Sigmoid colon (tissue), 4 donors: ENCODE measurements around the gene SCMH1.

ENCODE experiments used
- CTCF ChIP-seq, 4 experiments: fragments of 450-650 bp in 3 of 4; fragments of 200-600 bp in 1 of 4; IDR thresholded peaks; one replicate each; pipeline ENCODE4 v1.5.1; 2016 to 2019; ENCODE audit warnings: antibody characterized with exemption in 4 of 4, mild to moderate bottlenecking in 3 of 4, moderate library complexity in 2 of 4
- POLR2A ChIP-seq, 2 donors: fragments of 450-650 bp; IDR thresholded peaks; one replicate each; pipeline ENCODE4 v1.6.1; 2016; ENCODE audit warnings: antibody characterized with exemption in 2 of 2, mild to moderate bottlenecking in 2 of 2, moderate library complexity in 2 of 2
- POLR2AphosphoS5 ChIP-seq, 4 donors: sonication (generic); formaldehyde crosslinking; IDR thresholded peaks; one replicate each; pipeline ENCODE4 v1.6.1; 2017; ENCODE audit warnings: antibody characterized with exemption in 4 of 4

DNA sequence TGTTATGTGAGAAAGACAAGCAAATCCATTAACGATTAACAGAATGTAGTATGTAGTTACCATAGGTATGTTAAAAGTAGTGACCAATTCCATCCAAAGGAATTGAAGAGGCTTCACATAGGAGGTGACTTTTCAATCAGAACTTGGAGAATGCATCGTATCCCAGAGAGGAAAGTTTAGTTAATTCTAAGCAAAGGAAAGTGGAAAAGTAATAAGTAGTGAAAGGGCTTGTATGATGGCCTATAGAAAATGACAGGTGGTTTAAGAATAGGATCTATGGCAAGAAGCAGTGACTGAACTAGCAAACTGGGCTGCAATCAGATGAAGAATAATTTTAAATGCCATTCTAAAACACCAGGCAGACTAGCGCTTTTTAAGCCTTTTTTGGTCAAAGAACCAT is 16.6 kb downstream of the SCMH1 start:
- TF ChIP-seq CTCF (IDR thresholded peaks at IDR 0.05) (no peak), POLR2A (IDR thresholded peaks at IDR 0.05) (no peak), POLR2AphosphoS5 (IDR thresholded peaks at IDR 0.05) (no peak)
